Measurements from ENCODE around the gene CDRT15L2. TPM values are rescaled to one million over a fixed set of nuclear protein-coding genes. Genes with fewer than 3 reads are reported as not detected.
"Not testable (repeated sequence)": the region's sequence is repeated elsewhere in the genome, so short reads cannot be mapped to it uniquely, and the experiment has no call there.

Gene CDRT15L2
- total RNA-seq: not detected

GRCh38 chr17:20579424-20579823, at the start of gene CDRT15L2:
Gene CDRT15L2, plus strand, starts transcription at chr17:20579724. Its CDS starts 20 bp downstream, at chr17:20579744.
- DNase-seq (ENCODE audit: low spot score): not testable (repeated sequence)

GRCh38 chr17:20530104-20530503, 49.4 kb upstream of the CDRT15L2 start:
- not testable (repeated sequence) for DNase-seq (ENCODE audit: low spot score)

GRCh38 chr17:20532544-20533090, 46.9 kb upstream of the CDRT15L2 start:
- not testable (repeated sequence) for DNase-seq (ENCODE audit: low spot score)

- not testable (repeated sequence) for DNase-seq (ENCODE audit: low spot score)
Measured at GRCh38 chr17:20533206-20533605, 46.3 kb upstream of the CDRT15L2 start.

GRCh38 chr17:20534711-20535550, 44.6 kb upstream of the CDRT15L2 start:
- DNase-seq (ENCODE audit: low spot score): not testable (repeated sequence)

- not testable (repeated sequence) for DNase-seq (ENCODE audit: low spot score)
Measured at GRCh38 chr17:20540414-20540813, 39.1 kb upstream of the CDRT15L2 start.

- DNase-seq (ENCODE audit: low spot score): not testable (repeated sequence)
Measured at GRCh38 chr17:20540865-20541264, 38.7 kb upstream of the CDRT15L2 start.

- DNase-seq (ENCODE audit: low spot score): not testable (repeated sequence)
Measured at GRCh38 chr17:20541853-20542546, 37.5 kb upstream of the CDRT15L2 start.

- DNase-seq (ENCODE audit: low spot score): not testable (repeated sequence)
Measured at GRCh38 chr17:20547923-20548322, 31.6 kb upstream of the CDRT15L2 start.

GRCh38 chr17:20552920-20553319, 26.6 kb upstream of the CDRT15L2 start:
- DNase-seq (ENCODE audit: low spot score): not testable (repeated sequence)

- DNase-seq (ENCODE audit: low spot score): not testable (repeated sequence)
Measured at GRCh38 chr17:20554728-20555127, 24.8 kb upstream of the CDRT15L2 start.

GRCh38 chr17:20555135-20556010, 24.2 kb upstream of the CDRT15L2 start:
- peak; percentile 26 for DNase-seq (ENCODE audit: low spot score)

- DNase-seq (ENCODE audit: low spot score): peak; percentile 39
Measured at GRCh38 chr17:20558096-20558495, 21.4 kb upstream of the CDRT15L2 start.

- peak; percentile 23 for DNase-seq (ENCODE audit: low spot score)
Measured at GRCh38 chr17:20559018-20559417, 20.5 kb upstream of the CDRT15L2 start.

- peak; percentile 36 for DNase-seq (ENCODE audit: low spot score)
Measured at GRCh38 chr17:20562587-20562986, 16.9 kb upstream of the CDRT15L2 start.

- not testable (repeated sequence) for DNase-seq (ENCODE audit: low spot score)
Measured at GRCh38 chr17:20565245-20565644, 14.3 kb upstream of the CDRT15L2 start.

- DNase-seq (ENCODE audit: low spot score): peak; percentile 1
Measured at GRCh38 chr17:20565711-20566110, 13.8 kb upstream of the CDRT15L2 start.

GRCh38 chr17:20566736-20567135, 12.8 kb upstream of the CDRT15L2 start:
- DNase-seq (ENCODE audit: low spot score): peak; percentile 25

GRCh38 chr17:20567421-20567820, 12.1 kb upstream of the CDRT15L2 start:
- DNase-seq (ENCODE audit: low spot score): peak; percentile 34

GRCh38 chr17:20568604-20569003, 10.9 kb upstream of the CDRT15L2 start:
- DNase-seq (ENCODE audit: low spot score): peak; percentile 41

- peak; percentile 34 for DNase-seq (ENCODE audit: low spot score)
Measured at GRCh38 chr17:20571653-20572052, 7.9 kb upstream of the CDRT15L2 start.
